ENCODE results near the gene TENM4. TPM values are rescaled to one million over a fixed set of nuclear protein-coding genes. Genes with fewer than 3 reads are reported as not detected.

The TENM4 gene
- total and polyA plus RNA-seq, 2 of the 8 experiments (the other 6 are each of a cell fraction or from before 2014, with no cell fraction given), result 3.5 to 7.2 TPM

GRCh38 chr11:79488286-79488685 is 47.5 kb upstream of the TENM4 start:
- no peak overlapping the region for H2BK15ac ChIP-seq (ENCODE audit: low read length)
- H3K23me2 ChIP-seq (ENCODE audit: low read depth, low read length), result no peaks in the 10 kb centered on the region
- no peaks in the 10 kb centered on the region; a peak in 1 of 7 replicates for H3K27me3 ChIP-seq (replicated peaks in 1 of 4; ENCODE audit: control insufficient read depth in 3 of 4, extremely low read depth in 1 of 4, insufficient read depth in 3 of 4, low read length in 3 of 4)
- H3K4me1 ChIP-seq (replicated peaks in 1 of 4; ENCODE audit: control insufficient read depth in 3 of 4, insufficient read depth in 4 of 4, low read length in 3 of 4), result peaks cover 10 to 17% (median 13%) of the 10 kb centered on the region in 4 experiments
- H2AK5ac ChIP-seq (ENCODE audit: low read depth, low read length), result no peak overlapping the region
- no peaks in the 10 kb centered on the region for H3K9me3 ChIP-seq (ENCODE audit: insufficient read depth in 2 of 2, low read depth in 1 of 2, low read length in 1 of 2)
- no peak overlapping the region for H3K56ac ChIP-seq (replicated peaks; ENCODE audit: insufficient read length, low read depth, low read length)
- CTCF ChIA-PET (ENCODE audit: partially characterized antibody), result interaction anchor here (1.3 to 11.4 kb wide), 4 partner anchors 29 to 87 kb away, joined by 3 to 136 read pairs (median 17); partner anchors contain the start of gene TENM4
- no peak overlapping the region for H3K23ac ChIP-seq (ENCODE audit: insufficient read length)
- H3K9ac ChIP-seq (replicated peaks in 1 of 4; ENCODE audit: extremely low read depth in 1 of 4, low read depth in 3 of 4, low read length in 3 of 4), result no peak overlapping the region
- no peaks in the 10 kb centered on the region for H3K79me1 ChIP-seq (ENCODE audit: low read depth, low read length)
- no peak overlapping the region for H3K4me3 ChIP-seq (ENCODE audit: extremely low read depth in 1 of 4, insufficient read depth in 2 of 4, low read depth in 3 of 4, low read length in 4 of 4)
- no peak for FAIRE-seq
- no peak for DNase-seq (ENCODE audit: low read depth in 1 of 2, low spot score in 2 of 2)
- H3K36me3 ChIP-seq (ENCODE audit: control insufficient read depth in 2 of 4, insufficient read depth in 4 of 4, low read length in 3 of 4), result no peaks in the 10 kb centered on the region; a peak in 1 of 8 replicates
- no peak overlapping the region for H3K27ac ChIP-seq (ENCODE audit: low read depth, low read length)
- POLR2A ChIA-PET (ENCODE audit: partially characterized antibody), result interaction anchor here (0.8 to 1.0 kb wide), 2 partner anchors 15 to 49 kb away, joined by 3 read pairs; no protein-coding TSS in a partner anchor
- H3K14ac ChIP-seq (ENCODE audit: insufficient read length), result no peak overlapping the region
- H3K4me2 ChIP-seq (ENCODE audit: insufficient read depth in 1 of 2, low read depth in 2 of 2, low read length in 2 of 2), result no peak overlapping the region
- no peak overlapping the region for H2BK20ac ChIP-seq (ENCODE audit: low read length)
- H4K91ac ChIP-seq (replicated peaks; ENCODE audit: insufficient read length, low read length), result no peak overlapping the region
- H2BK5ac ChIP-seq (ENCODE audit: low read depth, low read length), result no peak overlapping the region
- H4K20me1 ChIP-seq (replicated peaks in 1 of 2; ENCODE audit: control insufficient read depth in 1 of 2, insufficient read depth in 2 of 2, low read length in 2 of 2), result no peaks in the 10 kb centered on the region
- H2BK120ac ChIP-seq (replicated peaks; ENCODE audit: low read depth, low read length), result no peak overlapping the region
- 98 to 100% methylated on average over 1 to 4 of the region's 4 CpGs for WGBS, 2 experiments (ENCODE audit: extremely low coverage in 1 of 2, insufficient coverage in 1 of 2, insufficient read length in 1 of 2, insufficient replicate concordance in 2 of 2, low coverage in 1 of 2, low lambda C conversion rate in 2 of 2, missing lambda C conversion rate in 1 of 2)
- H3K4ac ChIP-seq (replicated peaks; ENCODE audit: insufficient read length, low read depth, low read length), result no peak overlapping the region
- H3K18ac ChIP-seq (ENCODE audit: extremely low read depth, low read length), result no peak overlapping the region
- no peak overlapping the region for H4K8ac ChIP-seq (ENCODE audit: extremely low read depth, insufficient read depth, low read length)
- TF ChIP-seq CTCF (IDR thresholded peaks at IDR 0.05; ENCODE audit: control extremely low read depth in 1 of 3, insufficient read depth in 1 of 3, low read depth in 1 of 3, low read length in 3 of 3) (no peak), POLR2AphosphoS5 (IDR thresholded peaks at IDR 0.05; ENCODE audit: low read depth, low read length) (no peak), BCL11A (IDR thresholded peaks at IDR 0.05; ENCODE audit: low read depth in 2 of 2, low read length in 2 of 2) (no peak), BACH1 (IDR thresholded peaks at IDR 0.05; ENCODE audit: low read length) (no peak), MAFK (IDR thresholded peaks at IDR 0.05; ENCODE audit: low read depth, low read length) (no peak), EZH2 (IDR thresholded peaks at IDR 0.05; ENCODE audit: low read depth, low read length, severe bottlenecking) (no peak), NRF1 (IDR thresholded peaks at IDR 0.05; ENCODE audit: low read depth, low read length) (no peak), KDM1A (IDR thresholded peaks at IDR 0.05; ENCODE audit: borderline replicate concordance, low read length) (no peak)
- no peak overlapping the region for H2AFZ ChIP-seq (ENCODE audit: low read length)
- no peak overlapping the region for H2BK12ac ChIP-seq (ENCODE audit: low read depth, low read length)
- H3K79me2 ChIP-seq (ENCODE audit: control insufficient read depth in 1 of 2, insufficient read depth in 2 of 2, low read length in 2 of 2), result no peaks in the 10 kb centered on the region
- no peak overlapping the region for H4K5ac ChIP-seq (ENCODE audit: insufficient read length, low read depth, low read length)
